ENCODE results near the gene CSMD2.

The CSMD2 gene

DNA sequence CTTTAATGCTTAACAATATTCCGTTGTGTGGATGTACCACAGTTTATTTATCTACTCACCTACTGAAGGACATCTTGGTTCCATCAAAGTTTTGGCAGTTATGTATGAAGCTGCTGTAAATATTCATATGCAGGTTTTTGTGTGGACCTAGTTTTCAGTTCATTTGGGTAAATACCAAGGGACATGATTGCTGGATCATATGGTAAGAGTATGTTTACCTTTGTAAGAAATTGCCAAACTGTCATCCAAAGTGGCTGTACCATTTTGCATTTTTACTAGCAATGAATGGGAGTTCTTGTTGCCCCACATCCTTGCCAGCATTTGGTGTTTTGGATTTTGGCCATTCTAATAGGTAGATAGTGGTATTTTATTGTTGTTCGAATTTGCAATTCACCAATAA lies 682.6 kb downstream of the CSMD2 start:
- H3K27ac ChIP-seq (ENCODE audit: low read length) = no peak overlapping the region
- no peaks in the 10 kb centered on the region for H3K36me3 ChIP-seq (replicated peaks; ENCODE audit: insufficient read depth, low read length)
- TF ChIP-seq, protein P1, sequence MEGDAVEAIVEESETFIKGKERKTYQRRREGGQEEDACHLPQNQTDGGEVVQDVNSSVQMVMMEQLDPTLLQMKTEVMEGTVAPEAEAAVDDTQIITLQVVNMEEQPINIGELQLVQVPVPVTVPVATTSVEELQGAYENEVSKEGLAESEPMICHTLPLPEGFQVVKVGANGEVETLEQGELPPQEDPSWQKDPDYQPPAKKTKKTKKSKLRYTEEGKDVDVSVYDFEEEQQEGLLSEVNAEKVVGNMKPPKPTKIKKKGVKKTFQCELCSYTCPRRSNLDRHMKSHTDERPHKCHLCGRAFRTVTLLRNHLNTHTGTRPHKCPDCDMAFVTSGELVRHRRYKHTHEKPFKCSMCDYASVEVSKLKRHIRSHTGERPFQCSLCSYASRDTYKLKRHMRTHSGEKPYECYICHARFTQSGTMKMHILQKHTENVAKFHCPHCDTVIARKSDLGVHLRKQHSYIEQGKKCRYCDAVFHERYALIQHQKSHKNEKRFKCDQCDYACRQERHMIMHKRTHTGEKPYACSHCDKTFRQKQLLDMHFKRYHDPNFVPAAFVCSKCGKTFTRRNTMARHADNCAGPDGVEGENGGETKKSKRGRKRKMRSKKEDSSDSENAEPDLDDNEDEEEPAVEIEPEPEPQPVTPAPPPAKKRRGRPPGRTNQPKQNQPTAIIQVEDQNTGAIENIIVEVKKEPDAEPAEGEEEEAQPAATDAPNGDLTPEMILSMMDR (IDR thresholded peaks at IDR 0.05; ENCODE audit: low read length) = no peak
- TF ChIP-seq EZH2 (optimal IDR thresholded peaks at IDR 0.05; ENCODE audit: low read depth, low read length) = no peak
- TF ChIP-seq EZH2phosphoT487 (IDR thresholded peaks at IDR 0.05; ENCODE audit: low read length) = no peak
- H3F3A ChIP-seq (ENCODE audit: insufficient read depth, low read length) = no peaks in the 10 kb centered on the region
- H3K9ac ChIP-seq (ENCODE audit: low read length) = no peak overlapping the region
- H4K20me1 ChIP-seq (ENCODE audit: insufficient read depth, low read length) = no peaks in the 10 kb centered on the region
- H3K4me2 ChIP-seq (ENCODE audit: low read depth, low read length) = no peak overlapping the region
- H3K4me3 ChIP-seq (ENCODE audit: low read length) = no peak overlapping the region
- H3K9me3 ChIP-seq (replicated peaks; ENCODE audit: insufficient read depth, low read length) = no peaks in the 10 kb centered on the region
- DNase-seq = no peak
- no peak overlapping the region for H2AFZ ChIP-seq (ENCODE audit: low read length)
- H3K4me1 ChIP-seq (ENCODE audit: low read length) = no peaks in the 10 kb centered on the region
- H3K79me2 ChIP-seq (ENCODE audit: low read length) = no peaks in the 10 kb centered on the region
- no peaks in the 10 kb centered on the region for H3K27me3 ChIP-seq (replicated peaks; ENCODE audit: insufficient read depth, low read length)
- no peaks in the 10 kb centered on the region for H3K9me2 ChIP-seq (replicated peaks; ENCODE audit: insufficient read depth, low read length)

DNA sequence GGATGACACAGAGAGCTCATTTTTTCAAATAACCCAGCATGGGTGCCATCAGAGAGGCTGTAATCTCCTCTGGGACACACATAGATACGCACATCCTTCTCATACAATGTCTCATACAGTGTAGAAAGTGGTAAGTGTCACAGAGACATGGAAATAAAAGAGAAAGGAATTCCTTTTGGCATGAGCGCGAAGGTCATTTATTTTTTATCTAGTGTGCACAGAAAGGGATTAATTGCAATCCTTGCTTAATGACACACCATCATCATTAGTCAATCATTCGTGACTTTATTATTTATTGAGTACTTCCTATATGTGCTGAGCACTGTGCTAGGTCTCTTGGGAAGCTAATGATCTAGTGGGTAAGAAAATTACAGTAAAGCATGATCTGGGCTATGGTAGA lies 687.6 kb downstream of the CSMD2 start:
- H3K27me3 ChIP-seq (replicated peaks; ENCODE audit: insufficient read depth, low read length) = no peaks in the 10 kb centered on the region
- no peaks in the 10 kb centered on the region for H3K9me3 ChIP-seq (replicated peaks; ENCODE audit: insufficient read depth, low read length)
- no peak for DNase-seq
- no peak overlapping the region for H3K4me3 ChIP-seq (ENCODE audit: low read length)
- no peak for TF ChIP-seq EZH2phosphoT487 (IDR thresholded peaks at IDR 0.05; ENCODE audit: low read length)
- H3K9me2 ChIP-seq (replicated peaks; ENCODE audit: insufficient read depth, low read length) = no peaks in the 10 kb centered on the region
- no peak overlapping the region for H2AFZ ChIP-seq (ENCODE audit: low read length)
- H3K4me1 ChIP-seq (ENCODE audit: low read length) = no peaks in the 10 kb centered on the region
- no peaks in the 10 kb centered on the region for H3K36me3 ChIP-seq (replicated peaks; ENCODE audit: insufficient read depth, low read length)
- no peak overlapping the region for H3K4me2 ChIP-seq (ENCODE audit: low read depth, low read length)
- no peak overlapping the region for H3K27ac ChIP-seq (ENCODE audit: low read length)
- H3F3A ChIP-seq (ENCODE audit: insufficient read depth, low read length) = no peaks in the 10 kb centered on the region
- H4K20me1 ChIP-seq (ENCODE audit: insufficient read depth, low read length) = no peaks in the 10 kb centered on the region
- H3K9ac ChIP-seq (ENCODE audit: low read length) = no peak overlapping the region
- 0 out of 2 replicates have a peak, but pooled peaks cover 4% of the 10 kb centered on the region for H3K79me2 ChIP-seq (ENCODE audit: low read length)

DNA sequence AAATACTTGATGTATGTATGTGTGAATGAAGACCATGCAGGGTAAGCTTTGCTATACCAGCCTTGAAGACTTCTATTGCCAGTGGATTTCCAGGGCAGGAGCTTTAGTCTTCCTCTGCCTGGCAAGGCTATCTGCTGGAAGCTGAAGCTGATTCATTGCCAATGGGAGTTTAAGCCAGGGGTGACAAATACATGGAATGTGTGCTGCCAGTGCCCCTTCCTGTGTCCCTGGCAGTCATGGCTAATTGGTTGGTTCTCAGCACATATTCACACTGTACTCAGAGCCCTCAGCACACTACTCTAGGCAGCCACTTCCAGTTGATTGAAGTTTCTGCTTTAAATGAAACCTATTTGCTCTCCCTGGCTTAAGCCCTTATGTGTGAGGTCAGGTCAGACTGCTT lies 691.1 kb downstream of the CSMD2 start:
- Histone ChIP-seq H4K20me1 (ENCODE audit: insufficient read depth, low read length) (no peaks in the 10 kb centered on the region), H3F3A (ENCODE audit: insufficient read depth, low read length) (no peaks in the 10 kb centered on the region), H3K79me2 (ENCODE audit: low read length) (0 out of 2 replicates have a peak, but pooled peaks cover 4% of the 10 kb centered on the region), H3K4me1 (ENCODE audit: low read length) (peaks cover 10% of the 10 kb centered on the region), H3K9ac (ENCODE audit: low read length) (no peak overlapping the region), H3K9me2 (replicated peaks; ENCODE audit: insufficient read depth, low read length) (no peaks in the 10 kb centered on the region), H2AFZ (ENCODE audit: low read length) (no peak overlapping the region), H3K27me3 (replicated peaks; ENCODE audit: insufficient read depth, low read length) (no peaks in the 10 kb centered on the region), H3K4me3 (ENCODE audit: low read length) (no peak overlapping the region), H3K9me3 (replicated peaks; ENCODE audit: insufficient read depth, low read length) (no peaks in the 10 kb centered on the region), H3K4me2 (ENCODE audit: low read depth, low read length) (no peak overlapping the region), H3K27ac (ENCODE audit: low read length) (no peak overlapping the region), H3K36me3 (replicated peaks; ENCODE audit: insufficient read depth, low read length) (no peaks in the 10 kb centered on the region)
- DNase-seq = no peak
- TF ChIP-seq, protein P1 (IDR thresholded peaks at IDR 0.05; ENCODE audit: low read length) = no peak
- TF ChIP-seq EZH2 (optimal IDR thresholded peaks at IDR 0.05; ENCODE audit: low read depth, low read length) = no peak
- TF ChIP-seq EZH2phosphoT487 (IDR thresholded peaks at IDR 0.05; ENCODE audit: low read length) = no peak

DNA sequence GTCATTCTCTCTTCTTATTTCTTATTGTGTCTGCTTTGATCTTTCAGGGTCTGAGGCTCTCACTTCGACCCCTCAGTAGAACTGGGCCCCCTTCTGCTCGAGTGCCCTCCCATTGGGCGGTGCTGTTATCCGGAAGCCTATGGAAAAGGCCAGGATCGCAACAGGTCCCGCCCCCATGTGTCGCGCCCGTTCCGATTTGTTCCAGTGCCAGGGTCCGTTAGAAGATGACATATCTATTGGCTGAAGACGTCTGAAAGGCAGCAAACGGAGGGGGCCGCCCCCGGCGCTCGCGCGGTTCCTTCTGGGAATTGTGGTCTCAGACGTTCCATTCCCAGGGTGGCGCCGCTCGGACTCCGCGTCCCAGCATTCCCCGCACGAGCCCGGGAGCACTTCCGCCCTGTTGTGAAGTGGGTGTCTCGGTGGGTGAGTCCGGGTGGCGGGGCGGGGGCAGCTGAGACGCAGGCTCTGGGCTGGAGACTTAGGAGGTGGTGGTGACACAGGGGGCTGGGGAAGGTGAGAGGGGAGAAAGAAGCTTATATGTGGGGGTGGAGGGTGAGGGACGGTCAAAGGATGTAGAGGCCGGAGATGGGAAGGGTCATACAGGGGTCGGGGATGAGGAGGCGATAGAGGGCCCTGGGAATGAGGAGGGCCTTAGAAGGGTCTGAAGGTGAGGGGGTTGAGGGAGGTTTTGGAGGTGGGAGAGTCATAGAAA lies 692.6 kb downstream of the CSMD2 start, which contains the start of gene ZSCAN20:
Gene ZSCAN20, plus strand, starts transcription at position 377 of the 712 bp plus-strand sequence. CDS start 6,644 bp downstream, outside the sequence.
- H3K9me3 ChIP-seq (replicated peaks; ENCODE audit: insufficient read depth, low read length) = no peaks in the 10 kb centered on the region
- H3K9ac ChIP-seq (ENCODE audit: low read length) = peak within 1 kb of the TSS; percentile 58
- H3K4me2 ChIP-seq (ENCODE audit: low read depth, low read length) = peak within 1 kb of the TSS; percentile 84
- peak; percentile 94 for DNase-seq
- no peaks in the 10 kb centered on the region for H4K20me1 ChIP-seq (ENCODE audit: insufficient read depth, low read length)
- H3K79me2 ChIP-seq (ENCODE audit: low read length) = 0 out of 2 replicates have a peak, but pooled peaks cover 4% of the 10 kb centered on the region
- H3K9me2 ChIP-seq (replicated peaks; ENCODE audit: insufficient read depth, low read length) = no peaks in the 10 kb centered on the region
- H3K27ac ChIP-seq (ENCODE audit: low read length) = no peak within 1 kb of the TSS
- TF ChIP-seq EZH2phosphoT487 (IDR thresholded peaks at IDR 0.05; ENCODE audit: low read length) (no peak), EZH2 (optimal IDR thresholded peaks at IDR 0.05; ENCODE audit: low read depth, low read length) (no peak)
- TF ChIP-seq, protein P1 (IDR thresholded peaks at IDR 0.05; ENCODE audit: low read length) = no peak
- H3F3A ChIP-seq (ENCODE audit: insufficient read depth, low read length) = no peaks in the 10 kb centered on the region
- peak within 1 kb of the TSS; percentile 80 for H3K4me3 ChIP-seq (ENCODE audit: low read length)
- H3K27me3 ChIP-seq (replicated peaks; ENCODE audit: insufficient read depth, low read length) = no peaks in the 10 kb centered on the region
- no peaks in the 10 kb centered on the region for H3K36me3 ChIP-seq (replicated peaks; ENCODE audit: insufficient read depth, low read length)
- peak within 1 kb of the TSS; percentile 94 for H2AFZ ChIP-seq (ENCODE audit: low read length)
- H3K4me1 ChIP-seq (ENCODE audit: low read length) = peaks cover 10% of the 10 kb centered on the region

Measured in MM.1S (cell line).